Medulla oblongata (tissue), 1 donor: ENCODE measurements around the gene ZNF534.
"Not testable (repeated sequence)": the region's sequence is repeated elsewhere in the genome, so short reads cannot be mapped to it uniquely, and the experiment has no call there.

ENCODE experiments used
- DNase-seq: peaks from one replicate; pipeline ENCODE4 v3.0.0-alpha.2; 2015; ENCODE audit errors: extremely low spot score

The ZNF534 gene

GRCh38 chr19:52498571-52498970 is 69.6 kb downstream of the ZNF534 start:
- no peak for DNase-seq

GRCh38 chr19:52500474-52500873 is 71.5 kb downstream of the ZNF534 start:
- not testable (repeated sequence) for DNase-seq

GRCh38 chr19:52500991-52501390 is 72.0 kb downstream of the ZNF534 start:
- DNase-seq, result not testable (repeated sequence)
